Measurements from ENCODE around the gene RPL21. TPM values are rescaled to one million over a fixed set of nuclear protein-coding genes. Genes with fewer than 3 reads are reported as not detected.
A peak's percentile ranks its signal among the peaks of the same experiment; 100 is the strongest.

Gene RPL21
- total and polyA plus RNA-seq, 2 donors (not counting 1 experiment from before 2014, with no cell fraction given), result 1,937 to 2,245 TPM

DNA sequence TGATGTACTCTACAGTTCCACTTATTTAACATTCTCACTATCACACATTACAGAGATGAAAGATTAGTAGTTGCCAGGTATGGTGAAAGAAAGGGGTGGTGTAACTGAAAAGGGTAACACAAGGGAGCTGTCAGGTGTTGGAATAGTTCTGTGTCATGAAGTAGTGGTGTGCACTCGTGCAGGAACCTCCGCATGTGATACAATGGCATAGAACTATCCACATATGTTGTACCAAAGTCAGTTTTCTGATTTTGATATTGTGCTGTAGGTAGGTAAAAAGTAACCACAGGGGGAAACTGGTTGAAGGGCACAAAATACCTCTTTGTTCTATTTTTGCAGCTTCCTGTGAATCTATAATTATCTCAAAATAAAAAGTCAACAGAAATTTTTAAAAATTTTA is 24.4 kb upstream of the RPL21 start:
- Histone ChIP-seq H3K36me3 (replicated peaks in 1 of 2; ENCODE audit: control extremely low read depth in 1 of 2, control insufficient read depth in 1 of 2, extremely low read depth in 1 of 2, insufficient read depth in 2 of 2, low read length in 1 of 2) (no peaks in the 10 kb centered on the region), H3K9me3 (ENCODE audit: control extremely low read depth in 1 of 3, control insufficient read depth in 2 of 3, insufficient read depth in 1 of 3, low read length in 2 of 3) (peaks cover 1 to 19% (median 4%) of the 10 kb centered on the region in 3 donors), H3K79me2 (ENCODE audit: control insufficient read depth, insufficient read depth, low read length) (no peaks in the 10 kb centered on the region), H3K9ac (ENCODE audit: low read length) (peak overlapping the region; percentile 19), H3K27ac (ENCODE audit: low read length in 2 of 2) (peak overlapping the region; percentile 60 to 69), H3K4me3 (ENCODE audit: control extremely low read depth in 1 of 5, extremely low read depth in 1 of 5, insufficient read depth in 1 of 5, low read depth in 2 of 5, low read length in 4 of 5) (peak overlapping the region in 3 of 5 experiments; percentile 7 to 28 (median 18)), H4K20me1 (ENCODE audit: control insufficient read depth, insufficient read depth, low read length, poor library complexity, severe bottlenecking) (no peaks in the 10 kb centered on the region), H2AFZ (ENCODE audit: insufficient read depth, low read depth, low read length, poor library complexity, severe bottlenecking) (peak overlapping the region; percentile 1), H3K4me2 (replicated peaks; ENCODE audit: low read depth, low read length, poor library complexity, severe bottlenecking) (peak overlapping the region; percentile 63), H3K27me3 (replicated peaks in 1 of 4; ENCODE audit: control extremely low read depth in 1 of 4, control insufficient read depth in 3 of 4, insufficient read depth in 4 of 4, low read length in 3 of 4) (no peaks in the 10 kb centered on the region), H3K4me1 (ENCODE audit: control insufficient read depth in 2 of 2, insufficient read depth in 2 of 2, low read length in 2 of 2) (peaks cover 39 to 48% of the 10 kb centered on the region in 2 donors)
- WGBS (ENCODE audit: insufficient coverage), result no CpG with 5 or more reads among the region's 2 CpGs
- POLR2A ChIA-PET, result no interaction called here
- TF ChIP-seq EZH2 (IDR thresholded peaks at IDR 0.05; ENCODE audit: borderline replicate concordance, insufficient read depth, low read depth, low read length, poor library complexity, severe bottlenecking), result no peak
- TF ChIP-seq, protein P1, sequence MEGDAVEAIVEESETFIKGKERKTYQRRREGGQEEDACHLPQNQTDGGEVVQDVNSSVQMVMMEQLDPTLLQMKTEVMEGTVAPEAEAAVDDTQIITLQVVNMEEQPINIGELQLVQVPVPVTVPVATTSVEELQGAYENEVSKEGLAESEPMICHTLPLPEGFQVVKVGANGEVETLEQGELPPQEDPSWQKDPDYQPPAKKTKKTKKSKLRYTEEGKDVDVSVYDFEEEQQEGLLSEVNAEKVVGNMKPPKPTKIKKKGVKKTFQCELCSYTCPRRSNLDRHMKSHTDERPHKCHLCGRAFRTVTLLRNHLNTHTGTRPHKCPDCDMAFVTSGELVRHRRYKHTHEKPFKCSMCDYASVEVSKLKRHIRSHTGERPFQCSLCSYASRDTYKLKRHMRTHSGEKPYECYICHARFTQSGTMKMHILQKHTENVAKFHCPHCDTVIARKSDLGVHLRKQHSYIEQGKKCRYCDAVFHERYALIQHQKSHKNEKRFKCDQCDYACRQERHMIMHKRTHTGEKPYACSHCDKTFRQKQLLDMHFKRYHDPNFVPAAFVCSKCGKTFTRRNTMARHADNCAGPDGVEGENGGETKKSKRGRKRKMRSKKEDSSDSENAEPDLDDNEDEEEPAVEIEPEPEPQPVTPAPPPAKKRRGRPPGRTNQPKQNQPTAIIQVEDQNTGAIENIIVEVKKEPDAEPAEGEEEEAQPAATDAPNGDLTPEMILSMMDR (IDR thresholded peaks at IDR 0.05), result no peak
- peak; percentile 25 for DNase-seq
- peaks cover 3% of the 10 kb centered on the region for H3K27me3 Mint-ChIP-seq
- ATAC-seq (ENCODE audit: low read depth), result peak; percentile 28
- intact Hi-C loops (cut with micrococcal nuclease), result no loop called here
- H3K4me3 Mint-ChIP-seq, result peak overlapping the region; percentile 70
- peak overlapping the region; percentile 85 for H3K27ac Mint-ChIP-seq
- peaks cover 49% of the 10 kb centered on the region for H3K4me1 Mint-ChIP-seq
- CTCF ChIA-PET, result interaction anchor here (0.7 kb wide), 1 partner anchor 95 kb away, joined by 4 read pairs; no protein-coding TSS in a partner anchor
- peaks cover 6% of the 10 kb centered on the region for H3K9me3 Mint-ChIP-seq (ENCODE audit: insufficient read depth)

DNA sequence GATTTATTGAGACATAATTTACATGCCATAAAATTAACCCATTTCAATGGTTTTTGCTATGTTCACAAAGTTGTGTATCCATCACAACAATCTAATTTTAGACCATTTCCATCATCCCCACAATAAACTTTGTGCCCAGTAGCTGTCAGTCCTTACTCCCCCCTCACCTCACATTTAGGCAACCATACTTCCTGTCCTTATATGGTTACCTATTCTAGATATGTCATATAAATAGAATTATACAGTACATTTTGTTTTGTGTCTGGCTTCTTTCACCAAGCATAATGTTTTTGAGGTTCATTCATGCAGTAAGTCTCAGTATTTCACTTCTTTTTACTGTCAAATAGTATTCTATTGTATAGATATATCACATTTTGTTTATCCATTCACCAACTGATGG is 23.2 kb upstream of the RPL21 start:
- Mint-ChIP-seq H3K27me3 (peaks cover 3% of the 10 kb centered on the region), H3K27ac (peak overlapping the region; percentile 43), H3K9me3 (ENCODE audit: insufficient read depth) (peaks cover 7% of the 10 kb centered on the region), H3K4me3 (peak overlapping the region; percentile 39), H3K4me1 (peaks cover 38% of the 10 kb centered on the region)
- Histone ChIP-seq H3K27me3 (replicated peaks in 1 of 4; ENCODE audit: control extremely low read depth in 1 of 4, control insufficient read depth in 3 of 4, insufficient read depth in 4 of 4, low read length in 3 of 4) (no peaks in the 10 kb centered on the region), H3K9me3 (ENCODE audit: control extremely low read depth in 1 of 3, control insufficient read depth in 2 of 3, insufficient read depth in 1 of 3, low read length in 2 of 3) (peaks cover 1 to 21% (median 8%) of the 10 kb centered on the region in 3 donors), H3K79me2 (ENCODE audit: control insufficient read depth, insufficient read depth, low read length) (no peaks in the 10 kb centered on the region), H3K9ac (ENCODE audit: low read length) (no peak overlapping the region), H2AFZ (ENCODE audit: insufficient read depth, low read depth, low read length, poor library complexity, severe bottlenecking) (no peak overlapping the region), H3K36me3 (replicated peaks in 1 of 2; ENCODE audit: control extremely low read depth in 1 of 2, control insufficient read depth in 1 of 2, extremely low read depth in 1 of 2, insufficient read depth in 2 of 2, low read length in 1 of 2) (no peaks in the 10 kb centered on the region), H3K4me1 (ENCODE audit: control insufficient read depth in 2 of 2, insufficient read depth in 2 of 2, low read length in 2 of 2) (peaks cover 31 to 36% of the 10 kb centered on the region in 2 donors), H3K27ac (ENCODE audit: low read length in 2 of 2) (peak overlapping the region; percentile 60 to 69), H3K4me2 (replicated peaks; ENCODE audit: low read depth, low read length, poor library complexity, severe bottlenecking) (peak overlapping the region; percentile 63), H3K4me3 (ENCODE audit: control extremely low read depth in 1 of 5, extremely low read depth in 1 of 5, insufficient read depth in 1 of 5, low read depth in 2 of 5, low read length in 4 of 5) (peak overlapping the region in 1 of 5 experiments; percentile 28), H4K20me1 (ENCODE audit: control insufficient read depth, insufficient read depth, low read length, poor library complexity, severe bottlenecking) (no peaks in the 10 kb centered on the region)
- ChIA-PET POLR2A (no interaction called here), CTCF (no interaction called here)
- ATAC-seq (ENCODE audit: low read depth), result peak; percentile 28
- intact Hi-C loops (cut with micrococcal nuclease), result no loop called here
- DNase-seq, result no peak
- TF ChIP-seq, protein P1 (IDR thresholded peaks at IDR 0.05), result no peak
- TF ChIP-seq EZH2 (IDR thresholded peaks at IDR 0.05; ENCODE audit: borderline replicate concordance, insufficient read depth, low read depth, low read length, poor library complexity, severe bottlenecking), result no peak
